ENCODE data around the gene ZNF474.

The ZNF474 gene

GRCh38 chr5:122169350-122170103 lies 40.2 kb downstream of the ZNF474 start:
- H3K27ac ChIP-seq (ENCODE audit: poor library complexity, severe bottlenecking) = no peak overlapping the region
- H3K36me3 ChIP-seq (ENCODE audit: low read depth) = no peaks in the 10 kb centered on the region
- no peaks in the 10 kb centered on the region for H3K9me3 ChIP-seq (ENCODE audit: severe bottlenecking)
- ATAC-seq (ENCODE audit: low read depth) (no peak), DNase-seq (ENCODE audit: low spot score) (no peak)
- TF ChIP-seq CTCF (IDR thresholded peaks at IDR 0.05; ENCODE audit: poor library complexity, severe bottlenecking) = no peak
- H3K27me3 ChIP-seq (ENCODE audit: insufficient read depth, poor library complexity, severe bottlenecking) = no peaks in the 10 kb centered on the region
- no peak overlapping the region for H3K4me3 ChIP-seq (ENCODE audit: severe bottlenecking)
- peaks cover 15% of the 10 kb centered on the region for H3K4me1 ChIP-seq (ENCODE audit: insufficient read depth, poor library complexity, severe bottlenecking)

GRCh38 chr5:122170620-122171019 lies 41.3 kb downstream of the ZNF474 start:
- peaks cover 15% of the 10 kb centered on the region for H3K4me1 ChIP-seq (ENCODE audit: insufficient read depth, poor library complexity, severe bottlenecking)
- DNase-seq (ENCODE audit: low spot score) (no peak), ATAC-seq (ENCODE audit: low read depth) (peak; percentile 81)
- H3K36me3 ChIP-seq (ENCODE audit: low read depth) = no peaks in the 10 kb centered on the region
- TF ChIP-seq CTCF (IDR thresholded peaks at IDR 0.05; ENCODE audit: poor library complexity, severe bottlenecking) = no peak
- no peak overlapping the region for H3K27ac ChIP-seq (ENCODE audit: poor library complexity, severe bottlenecking)
- no peak overlapping the region for H3K4me3 ChIP-seq (ENCODE audit: severe bottlenecking)
- no peaks in the 10 kb centered on the region for H3K9me3 ChIP-seq (ENCODE audit: severe bottlenecking)
- no peaks in the 10 kb centered on the region for H3K27me3 ChIP-seq (ENCODE audit: insufficient read depth, poor library complexity, severe bottlenecking)

- Histone ChIP-seq H3K9me3 (ENCODE audit: severe bottlenecking) (no peaks in the 10 kb centered on the region), H3K36me3 (ENCODE audit: low read depth) (no peaks in the 10 kb centered on the region), H3K27me3 (ENCODE audit: insufficient read depth, poor library complexity, severe bottlenecking) (no peaks in the 10 kb centered on the region), H3K4me1 (ENCODE audit: insufficient read depth, poor library complexity, severe bottlenecking) (peaks cover 15% of the 10 kb centered on the region), H3K4me3 (ENCODE audit: severe bottlenecking) (no peak overlapping the region), H3K27ac (ENCODE audit: poor library complexity, severe bottlenecking) (no peak overlapping the region)
- no peak for TF ChIP-seq CTCF (IDR thresholded peaks at IDR 0.05; ENCODE audit: poor library complexity, severe bottlenecking)
- 0 out of 3 replicates have a peak, but pooled peaks have one; percentile 27 for ATAC-seq (ENCODE audit: low read depth)
- no peak for DNase-seq (ENCODE audit: low spot score)
These were observed 42.9 kb downstream of the ZNF474 start for GRCh38 chr5:122172207-122172606.

- TF ChIP-seq CTCF (IDR thresholded peaks at IDR 0.05; ENCODE audit: poor library complexity, severe bottlenecking) = no peak
- H3K36me3 ChIP-seq (ENCODE audit: low read depth) = no peaks in the 10 kb centered on the region
- no peak overlapping the region for H3K27ac ChIP-seq (ENCODE audit: poor library complexity, severe bottlenecking)
- DNase-seq (ENCODE audit: low spot score) (no peak), ATAC-seq (ENCODE audit: low read depth) (no peak)
- no peaks in the 10 kb centered on the region for H3K9me3 ChIP-seq (ENCODE audit: severe bottlenecking)
- peaks cover 15% of the 10 kb centered on the region for H3K4me1 ChIP-seq (ENCODE audit: insufficient read depth, poor library complexity, severe bottlenecking)
- no peak overlapping the region for H3K4me3 ChIP-seq (ENCODE audit: severe bottlenecking)
- H3K27me3 ChIP-seq (ENCODE audit: insufficient read depth, poor library complexity, severe bottlenecking) = no peaks in the 10 kb centered on the region
These were observed 44.4 kb downstream of the ZNF474 start for GRCh38 chr5:122173474-122174415.
